GM18951 (cell line): ENCODE measurements around the gene KCNN4.

Experiments
- POLR2A ChIP-seq: IDR thresholded peaks from 4 replicates; pipeline ENCODE4 v1.6.1; 2011; ENCODE audit warnings: mild to moderate bottlenecking; ENCODE audit not compliant: insufficient read length, insufficient read depth; ENCODE audit errors: extremely low read depth
- in situ Hi-C: fragments of 300-500 bp; cut with MboI; formaldehyde crosslinking; loops from one replicate; pipeline ENCODE4 v1.12.0; 2022; ENCODE audit warnings: low sequenced_read_pairs, mixed read lengths, inconsistent platforms; ENCODE audit not compliant: unreplicated experiment

The KCNN4 gene

DNA sequence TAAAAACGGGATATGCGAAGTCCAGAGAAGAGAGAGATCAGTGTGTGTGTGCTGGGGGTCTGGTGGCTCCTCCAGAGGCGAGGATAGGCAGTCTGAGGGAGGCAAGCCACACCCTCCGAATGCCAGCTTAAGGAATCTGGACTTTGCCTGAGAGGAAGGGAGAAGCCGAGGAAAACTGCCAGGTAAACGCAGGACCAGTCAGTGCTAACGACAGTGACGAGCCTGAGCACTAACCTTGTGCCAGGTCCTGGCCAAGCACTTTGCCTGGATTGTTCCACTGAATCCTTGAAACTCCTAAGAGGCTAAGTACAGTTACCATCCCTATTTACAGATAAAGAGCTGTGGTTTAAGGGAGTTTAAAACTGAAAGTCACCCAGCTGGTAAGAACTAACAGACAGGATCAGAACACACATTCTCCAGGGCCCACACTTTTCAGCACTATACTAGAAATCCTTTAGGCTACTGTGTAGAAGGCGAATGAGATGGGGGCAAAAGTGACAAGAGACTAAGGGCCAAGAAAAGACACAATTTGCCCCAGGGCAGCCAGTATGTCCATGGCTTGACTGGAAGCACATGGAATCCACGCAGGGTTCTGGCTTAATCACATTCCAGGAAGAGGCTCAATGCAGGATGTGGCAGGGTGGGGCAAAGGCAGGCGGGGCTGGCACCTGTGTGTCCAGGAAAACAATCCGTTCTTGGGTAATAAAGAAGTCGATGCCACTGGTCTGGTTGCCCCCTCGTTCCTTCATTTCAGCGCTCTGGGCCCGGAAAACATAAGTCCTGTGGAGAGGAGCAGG, 41.1 kb downstream of the KCNN4 start:
- in situ Hi-C loops = loop anchor here (5.0 kb wide), 1 partner anchor 48 kb away; no protein-coding TSS in a partner anchor
- no peak for TF ChIP-seq POLR2A

DNA sequence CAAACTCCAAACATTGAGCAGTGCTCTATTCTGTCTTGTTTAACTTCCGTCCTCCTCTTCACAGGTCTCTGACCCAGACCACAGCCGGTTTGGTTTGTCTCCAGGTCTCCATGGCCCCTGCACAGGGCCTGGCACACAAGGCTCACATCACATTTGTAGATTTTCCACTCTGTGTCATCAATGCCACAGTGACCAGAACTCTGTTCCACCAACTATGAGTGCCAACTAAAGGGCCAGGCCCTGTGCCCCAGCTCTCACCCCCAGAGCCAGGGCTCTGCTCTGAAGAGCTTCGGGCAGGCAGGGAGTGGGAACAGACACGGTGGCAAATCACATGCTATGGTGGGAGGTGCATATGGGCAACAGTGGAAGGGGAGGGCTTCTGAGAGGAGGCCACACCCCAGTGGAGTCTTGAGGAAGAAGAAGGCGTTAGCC, 42.0 kb downstream of the KCNN4 start:
- TF ChIP-seq POLR2A = no peak
- in situ Hi-C loops = no loop called here

DNA sequence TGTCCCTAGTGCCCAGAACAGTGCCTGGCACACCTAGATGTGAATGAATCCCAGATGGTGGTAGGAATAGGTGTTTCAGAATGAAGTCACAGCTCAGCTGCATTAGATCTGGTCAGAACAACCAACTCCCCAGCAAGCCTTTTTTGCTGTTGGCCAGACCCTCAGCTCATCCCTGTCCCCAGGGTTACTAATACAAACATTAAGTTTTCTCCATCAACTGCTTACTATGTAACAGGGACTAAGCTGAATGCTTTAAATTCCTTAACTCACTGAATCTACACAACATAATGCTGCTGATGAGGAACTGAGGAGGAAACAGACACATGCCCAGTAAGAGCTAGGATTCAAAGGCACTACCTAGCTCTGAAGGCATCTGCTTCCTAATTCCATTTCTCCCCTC, 44.8 kb downstream of the KCNN4 start:
- TF ChIP-seq POLR2A = no peak
- in situ Hi-C loops = no loop called here

DNA sequence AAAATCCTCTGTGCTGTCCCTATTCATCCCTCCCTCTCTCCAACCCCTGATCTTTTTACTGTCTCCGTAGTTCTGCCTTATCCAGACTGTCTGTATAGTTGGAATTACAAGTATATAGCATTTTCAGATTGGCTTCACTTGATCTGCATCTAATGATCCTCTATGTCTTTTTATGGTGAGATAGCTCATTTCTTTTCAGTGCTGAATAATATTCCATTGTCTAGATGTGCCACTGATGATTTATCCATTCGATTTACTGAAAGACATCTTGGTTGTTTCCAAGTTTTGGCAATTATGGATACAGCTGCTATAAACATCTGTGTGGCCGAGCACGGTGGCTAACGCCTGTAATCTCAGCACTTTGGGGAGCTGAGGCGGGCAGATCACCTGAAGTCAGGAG, 45.8 kb downstream of the KCNN4 start:
- in situ Hi-C loops = no loop called here
- no peak for TF ChIP-seq POLR2A

DNA sequence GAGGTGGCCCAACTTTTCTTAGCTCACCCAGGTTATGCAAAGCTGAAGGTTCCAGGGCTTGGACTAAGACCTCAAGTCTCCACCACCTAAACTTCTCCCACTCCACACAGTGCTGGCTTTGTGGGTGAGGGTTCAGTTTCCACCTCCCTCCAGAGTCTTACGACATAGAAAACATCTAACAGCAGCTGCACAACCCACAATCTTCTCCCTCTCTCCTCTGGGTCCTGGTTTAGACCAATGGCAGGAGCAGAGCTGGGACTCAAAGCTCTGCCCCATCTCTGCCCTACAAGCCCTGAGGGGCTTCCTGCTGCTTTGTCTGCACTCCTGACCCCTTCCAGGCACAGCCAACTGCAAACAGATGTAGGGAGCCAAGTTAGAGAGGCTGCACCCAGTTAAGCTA, 48.9 kb downstream of the KCNN4 start:
- in situ Hi-C loops = no loop called here
- no peak for TF ChIP-seq POLR2A

DNA sequence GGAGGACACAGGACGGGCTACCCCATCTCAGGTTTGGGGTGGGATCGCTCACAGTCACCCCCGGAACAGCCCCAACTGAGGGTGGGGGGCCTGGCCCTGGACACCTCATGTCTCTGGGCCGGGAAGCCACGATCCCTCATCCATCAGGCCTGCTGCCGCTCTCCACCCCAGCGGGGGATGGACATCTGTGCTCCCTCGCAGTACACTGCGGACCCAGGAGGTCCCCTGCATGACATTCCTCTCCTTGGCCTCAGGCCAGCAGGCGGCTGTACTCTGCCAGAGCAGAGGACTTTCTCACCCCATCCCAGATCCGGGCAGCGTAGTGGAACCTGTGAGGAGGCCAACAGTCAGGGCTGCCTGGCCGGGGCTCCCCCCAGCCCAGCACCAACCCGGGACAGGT, 49.4 kb downstream of the KCNN4 start:
- no peak for TF ChIP-seq POLR2A
- in situ Hi-C loops = no loop called here

DNA sequence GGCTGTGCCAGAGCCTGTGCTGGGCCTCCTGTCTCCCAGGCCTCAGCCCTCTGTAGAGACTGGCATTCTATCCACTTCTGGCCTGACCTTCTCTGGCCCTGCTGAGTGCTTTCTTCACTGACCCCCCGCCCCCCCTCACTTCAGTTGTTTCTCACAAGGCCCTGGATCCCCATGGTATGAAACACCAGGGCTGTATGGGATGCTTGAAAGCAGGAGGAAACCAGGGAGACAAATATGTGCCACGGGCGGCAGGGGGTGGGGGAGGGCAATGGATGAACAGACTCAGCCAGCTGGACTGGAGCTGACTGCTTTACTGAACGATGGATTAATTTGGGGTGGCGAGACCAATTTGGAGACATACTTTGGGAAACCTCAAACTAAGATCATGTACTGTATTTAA, 50.9 kb downstream of the KCNN4 start:
- in situ Hi-C loops = no loop called here
- TF ChIP-seq POLR2A = no peak

DNA sequence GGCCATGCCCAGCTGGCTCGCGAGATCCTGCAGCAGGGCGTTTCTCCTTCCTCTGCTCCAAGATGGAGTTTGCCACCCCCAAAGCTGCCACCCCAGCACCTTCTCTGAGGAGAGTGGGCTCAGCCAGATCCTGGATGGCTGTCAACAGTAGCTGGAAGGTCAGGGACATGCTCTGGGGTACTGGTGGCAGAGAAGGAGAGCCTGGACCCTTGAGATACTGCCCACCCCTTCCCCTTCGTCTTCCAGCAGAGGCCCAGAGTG, 53.2 kb downstream of the KCNN4 start:
- TF ChIP-seq POLR2A = no peak
- in situ Hi-C loops = no loop called here

DNA sequence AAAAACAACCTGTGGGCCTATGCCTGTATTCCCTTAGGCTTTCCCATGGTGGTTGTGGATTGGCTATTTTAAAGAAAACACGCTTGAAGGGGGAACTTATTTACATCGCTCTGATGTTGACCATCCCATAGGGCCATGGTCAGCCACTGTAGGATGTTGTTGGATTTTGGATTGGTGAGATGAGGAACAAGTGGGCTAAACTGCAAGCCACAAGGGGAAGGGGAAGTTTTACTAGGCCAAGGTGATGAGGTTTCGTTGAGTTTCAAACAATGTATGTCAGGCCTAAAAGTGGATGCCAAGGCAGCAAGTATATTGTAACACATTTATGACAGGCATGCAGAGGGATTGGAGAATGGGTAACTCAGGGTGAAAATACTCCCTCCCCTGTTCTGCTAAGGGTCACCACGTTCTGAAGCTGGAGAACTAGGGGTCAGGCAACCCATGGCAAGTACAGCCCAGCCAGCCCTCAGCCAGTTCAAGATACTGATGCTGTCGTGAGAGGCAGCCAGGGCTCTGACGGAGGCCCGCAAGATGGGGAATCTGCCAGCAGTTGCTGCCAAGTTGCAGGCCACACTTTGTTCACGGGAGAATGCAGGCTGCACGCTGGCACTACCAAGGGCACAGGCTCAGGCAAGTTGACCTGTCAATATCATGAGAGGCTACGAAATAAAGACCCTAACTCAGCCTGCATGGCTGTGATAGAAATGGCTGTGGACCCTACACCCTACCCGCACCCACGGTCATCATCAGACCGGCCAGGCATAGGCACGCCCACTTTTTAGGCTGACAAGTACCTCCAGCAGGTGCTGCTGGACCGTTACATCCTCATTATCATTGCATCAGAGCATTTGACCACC, 53.8 kb downstream of the KCNN4 start:
- no peak for TF ChIP-seq POLR2A
- in situ Hi-C loops = no loop called here

DNA sequence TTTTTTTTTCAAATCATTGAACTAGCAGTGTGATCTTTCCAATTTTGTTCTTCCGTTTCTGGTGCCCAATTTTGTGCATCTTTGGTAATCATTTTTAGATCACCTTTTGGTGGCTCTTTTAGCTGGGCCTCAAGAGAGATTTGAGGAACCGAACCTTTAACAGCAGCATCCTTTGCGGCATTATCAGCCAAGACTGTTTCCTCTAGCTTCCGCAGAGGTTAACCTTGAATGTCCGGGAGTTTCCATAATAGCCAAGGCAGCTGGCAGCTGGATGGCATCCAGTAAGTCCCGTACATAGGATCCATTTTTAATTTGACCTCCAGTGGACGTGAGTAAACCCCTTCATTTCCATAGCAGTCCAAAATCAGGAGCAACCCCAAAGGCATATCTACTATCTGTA, 55.3 kb downstream of the KCNN4 start:
- no peak for TF ChIP-seq POLR2A
- in situ Hi-C loops = no loop called here

DNA sequence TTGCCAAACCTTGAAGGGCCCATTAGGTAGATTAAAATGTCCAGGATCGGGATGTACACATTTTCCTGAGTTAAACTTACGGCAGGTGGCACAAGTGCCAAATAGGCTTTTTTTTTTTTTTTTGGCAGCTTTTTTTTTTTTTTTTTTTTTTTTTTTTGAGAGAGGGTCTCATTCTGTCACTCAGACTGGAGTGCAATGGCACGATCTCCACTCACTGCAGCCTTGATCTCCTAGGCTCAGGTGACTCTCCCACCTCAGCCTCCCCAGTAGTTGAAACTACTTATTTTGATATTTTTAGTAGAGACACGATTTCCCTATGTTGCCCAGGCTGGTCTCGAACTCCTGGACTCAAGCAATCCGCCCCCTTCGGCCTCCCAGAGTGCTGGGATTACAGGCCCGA, 55.9 kb downstream of the KCNN4 start:
- in situ Hi-C loops = no loop called here
- no peak for TF ChIP-seq POLR2A

DNA sequence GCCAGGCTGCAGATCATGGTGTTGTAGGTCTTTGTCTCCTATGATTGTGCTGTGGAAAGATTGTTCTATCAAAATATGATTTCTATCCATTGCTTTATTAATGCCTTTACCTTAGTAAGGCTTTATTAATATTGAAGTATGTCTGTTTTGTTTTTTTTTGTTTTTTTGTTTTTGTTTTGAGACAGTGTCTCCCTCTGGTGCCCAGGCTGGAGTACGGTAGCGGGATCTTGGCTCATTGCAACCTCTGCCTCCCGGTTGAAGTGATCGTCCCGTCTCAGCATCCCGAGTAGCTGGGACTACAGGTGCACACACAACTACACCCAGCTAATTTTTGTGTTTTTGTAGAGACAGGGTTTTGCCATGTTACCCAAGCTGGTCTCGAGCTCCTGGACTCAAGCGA, 57.2 kb downstream of the KCNN4 start:
- TF ChIP-seq POLR2A = no peak
- in situ Hi-C loops = no loop called here

DNA sequence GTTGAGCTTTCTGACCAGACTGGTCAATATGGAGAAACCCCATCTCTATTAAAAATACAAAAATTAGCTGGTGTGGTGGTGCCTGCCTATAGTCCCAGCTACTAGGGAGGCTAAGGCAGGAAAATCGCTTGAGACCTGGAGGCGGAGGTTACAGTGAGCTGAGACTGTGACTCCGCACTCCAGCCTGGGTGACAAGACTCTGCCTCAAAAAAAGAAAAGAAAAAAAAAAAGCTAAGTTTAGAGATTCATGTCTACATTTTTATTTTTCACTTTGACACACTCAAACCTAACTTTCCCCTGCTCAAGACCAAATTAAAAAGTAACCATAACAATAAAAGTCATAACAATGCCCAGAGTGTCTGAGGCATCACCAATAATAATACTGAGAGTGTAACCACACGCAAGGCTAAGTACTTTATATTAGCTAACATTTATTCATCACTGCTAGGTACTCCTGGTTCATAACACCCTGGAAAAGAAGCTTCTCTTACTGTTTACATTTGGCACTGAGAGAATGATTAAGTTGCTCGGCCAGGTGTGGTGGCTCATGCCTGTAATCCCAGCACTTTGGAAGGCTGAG, 59.2 kb downstream of the KCNN4 start:
- no peak for TF ChIP-seq POLR2A
- in situ Hi-C loops = no loop called here

DNA sequence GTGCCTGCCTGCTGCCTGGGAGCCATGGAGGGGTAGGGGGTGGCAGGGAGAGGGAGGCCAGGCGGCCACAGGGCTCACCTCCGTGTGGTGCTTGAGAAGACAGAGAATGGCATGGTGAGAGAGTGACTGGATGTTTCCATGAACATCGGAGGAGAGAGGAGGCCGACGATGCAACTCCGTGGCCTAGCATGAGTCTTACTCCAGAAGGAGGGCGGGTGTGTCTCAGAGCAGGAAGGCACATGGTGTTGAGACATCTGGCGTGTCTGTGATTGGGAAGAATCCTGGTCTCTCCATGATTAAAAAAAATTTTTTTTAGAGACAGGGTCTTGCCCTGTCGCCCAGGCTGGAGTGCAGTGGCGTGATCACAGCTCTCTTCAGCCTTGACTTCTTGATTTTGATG, 59.8 kb downstream of the KCNN4 start:
- TF ChIP-seq POLR2A = no peak

More for the DNA sequence above, 59.8 kb downstream of the KCNN4 start:
- in situ Hi-C loops = no loop called here
